Testis (tissue), 3 donors: Measurements from ENCODE around the gene HJV. TPM values are rescaled to one million over a fixed set of nuclear protein-coding genes. Genes with fewer than 3 reads are reported as not detected.

Experiments used
- DNase-seq: peaks from one replicate; pipeline ENCODE4 v3.0.0-alpha.2; 2019
- H3K27ac ChIP-seq, 2 donors: fragments of 200-600 bp; sonication (generic); one replicate each; pipeline ENCODE4 v1.5.1; 2019
- H3K27me3 ChIP-seq: fragments of 200-600 bp; sonication (generic); one replicate; pipeline ENCODE4 v1.5.1; 2019
- H3K36me3 ChIP-seq: fragments of 200-600 bp; sonication (generic); one replicate; pipeline ENCODE4 v1.5.1; 2017; ENCODE audit warnings: low read depth; ENCODE audit errors: missing control alignments
- H3K4me1 ChIP-seq: fragments of 200-600 bp; sonication (generic); one replicate; pipeline ENCODE4 v1.5.1; 2019
- H3K4me3 ChIP-seq, 2 donors: fragments of 200-600 bp; sonication (generic); one replicate each; pipeline ENCODE4 v1.5.1; 2017 to 2019
- H3K9me3 ChIP-seq: fragments of 200-600 bp; sonication (generic); one replicate; pipeline ENCODE4 v1.5.1; 2017
- CTCF ChIP-seq, 3 experiments: fragments of 450-650 bp in 2 of 3; fragments of 200-600 bp in 1 of 3; sonication (generic) in 1 of 3; IDR thresholded peaks; one replicate each; pipeline ENCODE4 v1.5.1; 2016 to 2019; ENCODE audit warnings: antibody characterized with exemption in 3 of 3, mild to moderate bottlenecking in 2 of 3, moderate library complexity in 1 of 3
- POLR2A ChIP-seq: fragments of 450-650 bp; IDR thresholded peaks from one replicate; pipeline ENCODE4 v1.6.1; 2017; ENCODE audit warnings: antibody characterized with exemption, mild to moderate bottlenecking, moderate library complexity
- WGBS, 2 donors: methylation state at CpG; one replicate each; pipeline ENCODE4 v1.1.5; 2018; 5-methylcytosine and 5-hydroxymethylcytosine counted together
- intact Hi-C: fragments of 100-400 bp; cut with DNase I; formaldehyde crosslinking; loops from one replicate; pipeline ENCODE4 v1.15.1; 2023; ENCODE audit warnings: low total_unique reads
- polyA plus RNA-seq: library from polyadenylated mRNA; stranded (reverse); fragments of 350-450 nt; fragmentation: Illumina TruSeq; extraction: RNeasy Lipid Tissue Mini Kit (QIAGEN cat#74804); gene quantifications from one replicate; pipeline ENCODE4 v1.2.3, GENCODE V29; 2014; ENCODE audit warnings: low read depth, low replicate concordance; ENCODE audit not compliant: insufficient read depth
- total RNA-seq, 2 donors: library from RNA; depleted of rRNA; stranded (reverse); fragments of >200 nt; gene quantifications; one replicate each; pipeline ENCODE4 v1.2.3, GENCODE V29; 2016

HJV gene
- total and polyA plus RNA-seq, 3 donors from 2014 or later: 0.43 to 7.7 TPM; not detected in 1

- Histone ChIP-seq H3K36me3 (no peaks in the 10 kb centered on the region), H3K9me3 (no peaks in the 10 kb centered on the region), H3K4me3 (no peak overlapping the region), H3K4me1 (no peaks in the 10 kb centered on the region), H3K27me3 (no peaks in the 10 kb centered on the region), H3K27ac (no peak overlapping the region)
- intact Hi-C loops: no loop called here
- TF ChIP-seq CTCF (IDR thresholded peaks at IDR 0.05): no peak
- no peak for TF ChIP-seq POLR2A
- 83 to 85% methylated on average over 7 of the region's 7 CpGs for WGBS, 2 donors
- DNase-seq: no peak
Observed at GRCh38 chr1:146022403-146023127, 1.0 kb upstream of the HJV start.

- H3K27me3 ChIP-seq: no peaks in the 10 kb centered on the region
- no peaks in the 10 kb centered on the region for H3K9me3 ChIP-seq
- no peak overlapping the region for H3K27ac ChIP-seq
- intact Hi-C loops: no loop called here
- H3K4me1 ChIP-seq: no peaks in the 10 kb centered on the region
- H3K36me3 ChIP-seq: no peaks in the 10 kb centered on the region
- H3K4me3 ChIP-seq: no peak overlapping the region
- TF ChIP-seq CTCF (IDR thresholded peaks at IDR 0.05): no peak
- TF ChIP-seq POLR2A: no peak
- WGBS, 2 donors: 45 to 65% methylated on average over 1 of the region's 1 CpG
- no peak for DNase-seq
Observed at GRCh38 chr1:146021050-146021445, 487 bp downstream of the HJV start.

GRCh38 chr1:146020058-146021049, 1.2 kb downstream of the HJV start:
- WGBS, 2 donors: 56 to 75% methylated on average over 4 of the region's 4 CpGs
- no peaks in the 10 kb centered on the region for H3K36me3 ChIP-seq
- intact Hi-C loops: no loop called here
- TF ChIP-seq POLR2A: no peak
- TF ChIP-seq CTCF (IDR thresholded peaks at IDR 0.05): no peak
- no peak for DNase-seq
- H3K27me3 ChIP-seq: no peaks in the 10 kb centered on the region
- no peak overlapping the region for H3K27ac ChIP-seq
- H3K4me3 ChIP-seq: no peak overlapping the region
- H3K4me1 ChIP-seq: no peaks in the 10 kb centered on the region
- H3K9me3 ChIP-seq: no peaks in the 10 kb centered on the region

- H3K36me3 ChIP-seq: no peaks in the 10 kb centered on the region
- no peaks in the 10 kb centered on the region for H3K9me3 ChIP-seq
- peak overlapping the region; percentile 1 to 26 for H3K4me3 ChIP-seq
- no peak for DNase-seq
- intact Hi-C loops: no loop called here
- H3K27me3 ChIP-seq: no peaks in the 10 kb centered on the region
- WGBS, 2 donors: 15 to 18% methylated on average over 23 to 43 of the region's 43 CpGs
- TF ChIP-seq CTCF (IDR thresholded peaks at IDR 0.05) (no peak), POLR2A (no peak)
- no peaks in the 10 kb centered on the region for H3K4me1 ChIP-seq
- H3K27ac ChIP-seq: no peak overlapping the region
Observed at GRCh38 chr1:146019231-146020057, 2.1 kb downstream of the HJV start.
